Measurements from ENCODE around the gene IRF4. TPM values are rescaled to one million over a fixed set of nuclear protein-coding genes. Genes with fewer than 3 reads are reported as not detected.

IRF4 gene
- total RNA-seq, 2 experiments from 2014 or later, result 16.9 to 20.8 TPM

- intact Hi-C loops (cut with DNase I, micrococcal nuclease), result loop anchor here (5.0 kb wide), 2 partner anchors 46 to 54 kb away; no protein-coding TSS in a partner anchor
- H3K27ac ChIP-seq (ENCODE audit: low read depth in 1 of 2, low read length in 2 of 2), result no peak overlapping the region
- H3K4me3 ChIP-seq (ENCODE audit: low read length), result peak overlapping the region; percentile 45
- ChIA-PET POLR2A (no interaction called here), CTCF (no interaction called here)
- DNase-seq (peak in 1 of 14 experiments; percentile 5), ATAC-seq (ENCODE audit: poor library complexity) (no peak)
- Mint-ChIP-seq H3K4me3 (peak overlapping the region; percentile 69), H3K36me3 (ENCODE audit: low read depth) (no peaks in the 10 kb centered on the region), H3K9me3 (no peaks in the 10 kb centered on the region), H3K27me3 (no peaks in the 10 kb centered on the region), H3K27ac (peak overlapping the region; percentile 81), H3K4me1 (ENCODE audit: low read depth) (peaks cover 52% of the 10 kb centered on the region)
- no peak for TF ChIP-seq CTCF (IDR thresholded peaks at IDR 0.05)
- H3K36me3 ChIP-seq (ENCODE audit: insufficient read depth, low read length), result no peaks in the 10 kb centered on the region
- H3K9me3 ChIP-seq (ENCODE audit: control insufficient read depth in 1 of 2, insufficient read depth in 1 of 2, low read length in 2 of 2), result no peaks in the 10 kb centered on the region
- no peaks in the 10 kb centered on the region for H3K27me3 ChIP-seq (ENCODE audit: control insufficient read depth in 1 of 2, insufficient read depth in 2 of 2, low read length in 2 of 2)
- H3K4me1 ChIP-seq (ENCODE audit: insufficient read depth, low read length), result peaks cover 47% of the 10 kb centered on the region
These were observed 56.9 kb downstream of the IRF4 start for GRCh38 chr6:448296-449056.

GRCh38 chr6:449057-449430 is 57.5 kb downstream of the IRF4 start:
- intact Hi-C loops (cut with DNase I, micrococcal nuclease), result loop anchor here (5.0 kb wide), 2 partner anchors 47 to 53 kb away; no protein-coding TSS in a partner anchor
- H3K9me3 Mint-ChIP-seq, result no peaks in the 10 kb centered on the region
- TF ChIP-seq CTCF (IDR thresholded peaks at IDR 0.05), result no peak
- Histone ChIP-seq H3K4me3 (ENCODE audit: low read length) (no peak overlapping the region), H3K27me3 (ENCODE audit: control insufficient read depth in 1 of 2, insufficient read depth in 2 of 2, low read length in 2 of 2) (no peaks in the 10 kb centered on the region), H3K9me3 (ENCODE audit: control insufficient read depth in 1 of 2, insufficient read depth in 1 of 2, low read length in 2 of 2) (no peaks in the 10 kb centered on the region), H3K27ac (ENCODE audit: low read depth in 1 of 2, low read length in 2 of 2) (no peak overlapping the region), H3K36me3 (ENCODE audit: insufficient read depth, low read length) (no peaks in the 10 kb centered on the region), H3K4me1 (ENCODE audit: insufficient read depth, low read length) (peaks cover 44% of the 10 kb centered on the region)
- ChIA-PET CTCF (no interaction called here), POLR2A (no interaction called here)
- H3K27me3 Mint-ChIP-seq, result no peaks in the 10 kb centered on the region
- H3K36me3 Mint-ChIP-seq (ENCODE audit: low read depth), result no peaks in the 10 kb centered on the region
- DNase-seq (peak in 1 of 14 experiments; percentile 5), ATAC-seq (ENCODE audit: poor library complexity) (no peak)
- H3K4me1 Mint-ChIP-seq (ENCODE audit: low read depth), result peaks cover 46% of the 10 kb centered on the region
- no peak overlapping the region for H3K27ac Mint-ChIP-seq
- H3K4me3 Mint-ChIP-seq, result no peak overlapping the region

- Mint-ChIP-seq H3K4me1 (ENCODE audit: low read depth) (peaks cover 39% of the 10 kb centered on the region), H3K36me3 (ENCODE audit: low read depth) (no peaks in the 10 kb centered on the region), H3K9me3 (no peaks in the 10 kb centered on the region), H3K27ac (no peak overlapping the region), H3K4me3 (no peak overlapping the region), H3K27me3 (no peaks in the 10 kb centered on the region)
- H3K27ac ChIP-seq (ENCODE audit: low read depth in 1 of 2, low read length in 2 of 2), result no peak overlapping the region
- intact Hi-C loops (cut with DNase I, micrococcal nuclease), result loop anchor here (5.0 kb wide), 2 partner anchors 47 to 53 kb away; no protein-coding TSS in a partner anchor
- ChIA-PET POLR2A (no interaction called here), CTCF (no interaction called here)
- DNase-seq (peak in 1 of 14 experiments; percentile 8), ATAC-seq (ENCODE audit: poor library complexity) (no peak)
- H3K4me1 ChIP-seq (ENCODE audit: insufficient read depth, low read length), result peaks cover 37% of the 10 kb centered on the region
- no peak overlapping the region for H3K4me3 ChIP-seq (ENCODE audit: low read length)
- no peaks in the 10 kb centered on the region for H3K27me3 ChIP-seq (ENCODE audit: control insufficient read depth in 1 of 2, insufficient read depth in 2 of 2, low read length in 2 of 2)
- TF ChIP-seq CTCF (IDR thresholded peaks at IDR 0.05), result no peak
- no peaks in the 10 kb centered on the region for H3K9me3 ChIP-seq (ENCODE audit: control insufficient read depth in 1 of 2, insufficient read depth in 1 of 2, low read length in 2 of 2)
- no peaks in the 10 kb centered on the region for H3K36me3 ChIP-seq (ENCODE audit: insufficient read depth, low read length)
These were observed 58.2 kb downstream of the IRF4 start for GRCh38 chr6:449486-450419.
